ENCODE data around the gene DNAJA4.

DNA sequence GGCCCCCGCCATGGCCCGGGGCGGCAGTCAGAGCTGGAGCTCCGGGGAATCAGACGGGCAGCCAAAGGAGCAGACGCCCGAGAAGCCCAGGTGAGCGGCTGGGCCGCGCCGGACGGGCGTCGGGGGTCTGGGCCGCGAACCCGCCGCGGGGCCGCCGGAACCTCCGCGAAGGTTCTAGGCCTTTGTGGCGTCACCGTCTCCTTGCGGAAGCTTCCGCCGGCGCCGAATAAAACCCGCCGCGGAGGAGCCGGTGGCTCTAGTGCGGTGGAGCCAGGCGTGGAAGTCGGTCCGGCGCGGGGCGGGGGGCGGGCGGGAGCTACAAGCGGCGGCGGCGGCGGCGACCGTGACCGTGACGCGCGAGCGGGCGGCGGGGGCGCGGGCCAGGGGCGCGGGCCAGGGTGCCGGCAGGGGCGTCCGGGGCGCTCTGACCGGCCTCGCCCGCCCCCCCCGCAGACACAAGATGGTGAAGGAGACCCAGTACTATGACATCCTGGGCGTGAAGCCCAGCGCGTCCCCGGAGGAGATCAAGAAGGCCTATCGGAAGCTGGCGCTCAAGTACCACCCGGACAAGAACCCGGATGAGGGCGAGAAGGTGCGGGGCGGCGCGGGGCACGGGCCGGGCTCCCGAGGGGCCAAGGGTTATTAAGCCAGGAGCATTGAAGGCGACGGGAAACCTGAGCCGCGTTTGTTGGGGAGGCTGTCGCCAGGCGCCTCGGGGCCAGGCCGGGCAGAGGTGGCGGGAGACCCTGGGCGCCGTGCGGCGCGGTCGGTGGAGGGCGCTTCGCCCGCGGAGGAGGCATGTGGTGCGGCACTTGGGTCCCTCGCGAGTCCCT lies at the start of gene DNAJA4:
- TF ChIP-seq, protein P1, sequence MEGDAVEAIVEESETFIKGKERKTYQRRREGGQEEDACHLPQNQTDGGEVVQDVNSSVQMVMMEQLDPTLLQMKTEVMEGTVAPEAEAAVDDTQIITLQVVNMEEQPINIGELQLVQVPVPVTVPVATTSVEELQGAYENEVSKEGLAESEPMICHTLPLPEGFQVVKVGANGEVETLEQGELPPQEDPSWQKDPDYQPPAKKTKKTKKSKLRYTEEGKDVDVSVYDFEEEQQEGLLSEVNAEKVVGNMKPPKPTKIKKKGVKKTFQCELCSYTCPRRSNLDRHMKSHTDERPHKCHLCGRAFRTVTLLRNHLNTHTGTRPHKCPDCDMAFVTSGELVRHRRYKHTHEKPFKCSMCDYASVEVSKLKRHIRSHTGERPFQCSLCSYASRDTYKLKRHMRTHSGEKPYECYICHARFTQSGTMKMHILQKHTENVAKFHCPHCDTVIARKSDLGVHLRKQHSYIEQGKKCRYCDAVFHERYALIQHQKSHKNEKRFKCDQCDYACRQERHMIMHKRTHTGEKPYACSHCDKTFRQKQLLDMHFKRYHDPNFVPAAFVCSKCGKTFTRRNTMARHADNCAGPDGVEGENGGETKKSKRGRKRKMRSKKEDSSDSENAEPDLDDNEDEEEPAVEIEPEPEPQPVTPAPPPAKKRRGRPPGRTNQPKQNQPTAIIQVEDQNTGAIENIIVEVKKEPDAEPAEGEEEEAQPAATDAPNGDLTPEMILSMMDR (tag by site-specific recombination; IDR thresholded peaks at IDR 0.05) = no peak
- TF ChIP-seq, protein P2, sequence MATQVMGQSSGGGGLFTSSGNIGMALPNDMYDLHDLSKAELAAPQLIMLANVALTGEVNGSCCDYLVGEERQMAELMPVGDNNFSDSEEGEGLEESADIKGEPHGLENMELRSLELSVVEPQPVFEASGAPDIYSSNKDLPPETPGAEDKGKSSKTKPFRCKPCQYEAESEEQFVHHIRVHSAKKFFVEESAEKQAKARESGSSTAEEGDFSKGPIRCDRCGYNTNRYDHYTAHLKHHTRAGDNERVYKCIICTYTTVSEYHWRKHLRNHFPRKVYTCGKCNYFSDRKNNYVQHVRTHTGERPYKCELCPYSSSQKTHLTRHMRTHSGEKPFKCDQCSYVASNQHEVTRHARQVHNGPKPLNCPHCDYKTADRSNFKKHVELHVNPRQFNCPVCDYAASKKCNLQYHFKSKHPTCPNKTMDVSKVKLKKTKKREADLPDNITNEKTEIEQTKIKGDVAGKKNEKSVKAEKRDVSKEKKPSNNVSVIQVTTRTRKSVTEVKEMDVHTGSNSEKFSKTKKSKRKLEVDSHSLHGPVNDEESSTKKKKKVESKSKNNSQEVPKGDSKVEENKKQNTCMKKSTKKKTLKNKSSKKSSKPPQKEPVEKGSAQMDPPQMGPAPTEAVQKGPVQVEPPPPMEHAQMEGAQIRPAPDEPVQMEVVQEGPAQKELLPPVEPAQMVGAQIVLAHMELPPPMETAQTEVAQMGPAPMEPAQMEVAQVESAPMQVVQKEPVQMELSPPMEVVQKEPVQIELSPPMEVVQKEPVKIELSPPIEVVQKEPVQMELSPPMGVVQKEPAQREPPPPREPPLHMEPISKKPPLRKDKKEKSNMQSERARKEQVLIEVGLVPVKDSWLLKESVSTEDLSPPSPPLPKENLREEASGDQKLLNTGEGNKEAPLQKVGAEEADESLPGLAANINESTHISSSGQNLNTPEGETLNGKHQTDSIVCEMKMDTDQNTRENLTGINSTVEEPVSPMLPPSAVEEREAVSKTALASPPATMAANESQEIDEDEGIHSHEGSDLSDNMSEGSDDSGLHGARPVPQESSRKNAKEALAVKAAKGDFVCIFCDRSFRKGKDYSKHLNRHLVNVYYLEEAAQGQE (tag by site-specific recombination; IDR thresholded peaks at IDR 0.05) = no peak
- TF ChIP-seq KLF10 (tag by site-specific recombination; IDR thresholded peaks at IDR 0.05) (no peak), TRIM28 (IDR thresholded peaks at IDR 0.05; ENCODE audit: borderline replicate concordance, low read length) (no peak), ZNF510 (tag by site-specific recombination; IDR thresholded peaks at IDR 0.05; ENCODE audit: insufficient replicate concordance) (no peak), YY1 (tag by site-specific recombination; IDR thresholded peaks at IDR 0.05) (no peak), ZNF521 (tag by site-specific recombination; IDR thresholded peaks at IDR 0.05) (no peak)

All from HEK293 (cell line).